MM.1S (cell line): Measurements from ENCODE around the gene ADIPOR2.

Experiments used
- CTCF ChIP-seq: fragments of 300-600 bp; sonication (generic); IDR thresholded peaks from 2 replicates; pipeline ENCODE4 v1.5.1; 2016; ENCODE audit warnings: antibody characterized with exemption, low read length, mixed read lengths
- EZH2 ChIP-seq: fragments of 300-600 bp; sonication (generic); optimal IDR thresholded peaks from 2 replicates; pipeline ENCODE3; 2017; ENCODE audit warnings: low read depth, mild to moderate bottlenecking, antibody characterized with exemption, low read length, mixed read lengths

DNA sequence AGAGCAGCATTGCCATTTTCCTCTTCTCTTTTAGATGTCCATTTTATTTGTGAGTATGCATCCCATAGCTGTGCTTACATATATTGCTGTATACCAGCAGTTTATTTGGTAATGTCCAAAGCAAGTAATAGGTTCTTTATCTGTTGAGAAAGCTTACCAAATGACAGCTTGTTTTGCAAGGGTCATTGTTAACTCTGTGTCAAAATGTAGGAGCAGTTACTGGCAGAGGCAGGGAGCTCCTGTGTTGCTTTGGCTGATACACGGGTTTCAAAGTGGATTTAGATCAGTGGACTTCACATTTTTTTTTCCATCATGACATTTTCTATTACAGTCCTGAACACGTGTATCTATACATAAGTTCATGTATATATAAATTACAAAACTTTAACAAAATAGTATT, 91.3 kb downstream of the ADIPOR2 start:
- TF ChIP-seq CTCF (no peak), EZH2 (no peak)
